Tibial artery (tissue), 4 donors: Measurements from ENCODE around the gene IGFN1.

ENCODE experiments used
- DNase-seq, 2 donors: peaks; one replicate each; pipeline ENCODE4 v3.0.0-alpha.2; 2019
- H3K27ac ChIP-seq, 2 donors: fragments of 200-600 bp; sonication (generic) in 1 of 2; 1 replicate in 1 of 2; 2 replicates in 1 of 2; pipeline ENCODE4 v1.5.1; 2018 to 2019; ENCODE audit warnings: mild to moderate bottlenecking in 1 of 2
- H3K27me3 ChIP-seq, 2 donors: fragments of 200-600 bp; sonication (generic) in 1 of 2; one replicate each; pipeline versions ENCODE4 v1.5.1 to v1.6.0; 2016 to 2019
- H3K36me3 ChIP-seq, 3 donors: fragments of 200-600 bp; sonication (generic) in 2 of 3; one replicate each; pipeline ENCODE4 v1.5.1; 2016 to 2019; ENCODE audit warnings: mild to moderate bottlenecking in 2 of 3
- H3K4me1 ChIP-seq, 4 donors: fragments of 200-600 bp; sonication (generic) in 2 of 4; 1 replicate in 3 of 4; 2 replicates in 1 of 4; pipeline ENCODE4 v1.5.1; 2016 to 2019
- H3K4me3 ChIP-seq, 2 donors: fragments of 200-600 bp; sonication (generic) in 1 of 2; 1 replicate in 1 of 2; 2 replicates in 1 of 2; pipeline ENCODE4 v1.5.1; 2018 to 2019; ENCODE audit warnings: mild to moderate bottlenecking in 2 of 2
- H3K9me3 ChIP-seq, 3 donors: fragments of 200-600 bp; sonication (generic) in 1 of 3; one replicate each; pipeline ENCODE4 v1.5.1; 2016 to 2019
- CTCF ChIP-seq, 2 experiments: fragments of 200-600 bp in 1 of 2; fragments of 450-650 bp in 1 of 2; IDR thresholded peaks; one replicate each; pipeline ENCODE4 v1.5.1; 2017 to 2019; ENCODE audit warnings: antibody characterized with exemption in 2 of 2, mild to moderate bottlenecking in 1 of 2, moderate library complexity in 1 of 2
- intact Hi-C: fragments of 100-400 bp; cut with DNase I; formaldehyde crosslinking; loops from one replicate; pipeline ENCODE4 v1.15.0; 2023; ENCODE audit warnings: low total_unique reads

The IGFN1 gene

DNA sequence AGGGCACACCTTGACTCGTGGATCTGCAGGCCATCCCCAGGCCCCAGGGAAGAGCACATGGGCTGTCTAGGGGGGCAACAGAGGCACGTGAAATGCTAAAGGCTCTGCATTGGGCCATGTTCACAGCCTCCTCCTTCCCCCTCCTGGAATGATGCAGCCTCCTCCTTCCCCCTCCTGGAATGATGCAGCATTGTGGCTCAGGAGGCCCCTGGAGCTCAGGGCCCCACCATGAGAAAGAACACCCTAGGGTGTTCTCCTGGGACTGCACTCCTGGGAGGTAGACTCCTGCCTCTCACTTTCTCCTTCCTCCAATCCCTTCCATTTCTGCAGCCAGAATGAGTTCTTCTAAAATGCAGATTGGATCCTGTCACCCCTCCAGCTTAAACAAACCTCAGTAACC lies 1.5 kb upstream of the IGFN1 start:
- Histone ChIP-seq H3K27me3 (peaks cover 0 to 9% of the 10 kb centered on the region in 2 donors), H3K36me3 (no peaks in the 10 kb centered on the region), H3K9me3 (no peaks in the 10 kb centered on the region), H3K4me3 (no peak overlapping the region), H3K27ac (no peak overlapping the region), H3K4me1 (peaks cover 0 to 8% (median 6%) of the 10 kb centered on the region in 4 donors)
- intact Hi-C loops, result no loop called here
- TF ChIP-seq CTCF (IDR thresholded peaks at IDR 0.05), result no peak
- DNase-seq, result no peak

GRCh38 chr1:201190005-201190404 lies 619 bp upstream of the IGFN1 start:
- peaks cover 0 to 9% of the 10 kb centered on the region in 2 donors for H3K27me3 ChIP-seq
- DNase-seq, result no peak
- H3K4me1 ChIP-seq, result peaks cover 0 to 8% (median 6%) of the 10 kb centered on the region in 4 donors
- no peaks in the 10 kb centered on the region for H3K9me3 ChIP-seq
- no peaks in the 10 kb centered on the region for H3K36me3 ChIP-seq
- TF ChIP-seq CTCF (IDR thresholded peaks at IDR 0.05), result no peak
- intact Hi-C loops, result no loop called here
- no peak overlapping the region for H3K4me3 ChIP-seq
- no peak overlapping the region for H3K27ac ChIP-seq

- DNase-seq, result no peak
- no peak for TF ChIP-seq CTCF (IDR thresholded peaks at IDR 0.05)
- intact Hi-C loops, result no loop called here
- Histone ChIP-seq H3K27ac (no peak overlapping the region), H3K4me3 (no peak overlapping the region), H3K36me3 (no peaks in the 10 kb centered on the region), H3K27me3 (peaks cover 0 to 9% of the 10 kb centered on the region in 2 donors), H3K4me1 (peaks cover 0 to 8% (median 6%) of the 10 kb centered on the region in 4 donors), H3K9me3 (no peaks in the 10 kb centered on the region)
Measured at GRCh38 chr1:201191653-201192260, 1.1 kb downstream of the IGFN1 start.

DNA sequence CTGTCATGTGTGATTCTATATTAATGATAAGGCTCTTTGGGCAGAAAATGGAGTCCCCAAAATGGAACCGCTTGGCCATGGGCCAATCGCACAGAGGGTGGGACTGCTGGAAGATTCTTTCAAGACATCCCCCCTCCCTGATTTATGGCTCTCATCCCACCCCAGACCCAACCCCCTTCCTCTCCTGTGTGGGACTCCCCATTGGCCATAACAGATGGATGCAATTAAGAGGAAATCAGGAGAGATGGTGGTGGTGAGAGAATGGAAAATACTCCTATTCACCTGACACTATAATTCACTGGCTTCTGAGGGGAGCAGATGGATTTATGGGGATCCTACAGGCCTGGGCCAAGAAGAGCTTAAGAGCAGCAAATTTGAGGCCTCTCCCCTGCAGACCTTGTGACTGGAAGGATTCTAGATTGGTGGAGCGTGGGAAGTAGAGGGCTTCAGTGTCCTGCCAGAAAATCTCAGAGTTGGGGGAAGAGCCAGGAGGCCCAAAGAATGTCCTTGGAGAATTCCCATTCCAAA lies 1.7 kb downstream of the IGFN1 start:
- Histone ChIP-seq H3K4me1 (peaks cover 0 to 8% (median 6%) of the 10 kb centered on the region in 4 donors), H3K4me3 (no peak overlapping the region), H3K36me3 (no peaks in the 10 kb centered on the region), H3K27ac (no peak overlapping the region), H3K27me3 (peaks cover 0 to 9% of the 10 kb centered on the region in 2 donors), H3K9me3 (no peaks in the 10 kb centered on the region)
- DNase-seq, result no peak
- TF ChIP-seq CTCF (IDR thresholded peaks at IDR 0.05), result no peak
- intact Hi-C loops, result no loop called here

DNA sequence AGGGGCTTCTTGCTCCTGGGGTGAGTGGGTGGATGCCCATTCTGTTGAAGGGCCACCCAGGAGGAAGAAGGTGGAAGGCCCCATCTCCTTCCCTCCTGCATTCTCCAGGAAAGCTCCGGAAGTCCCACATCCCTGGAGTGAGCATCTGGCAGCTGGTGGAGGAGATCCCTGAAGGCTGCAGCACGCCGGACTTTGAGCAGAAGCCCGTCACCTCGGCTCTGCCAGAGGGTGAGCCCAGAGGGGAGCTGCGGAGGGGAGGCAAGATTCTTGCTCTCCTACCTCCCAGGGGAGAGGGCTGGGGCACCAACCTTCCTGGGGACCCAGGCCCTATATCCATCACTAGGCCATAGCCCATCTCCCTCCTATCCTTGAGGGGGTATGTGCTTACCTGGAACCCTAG lies 3.4 kb downstream of the IGFN1 start:
- no peak for DNase-seq
- Histone ChIP-seq H3K4me3 (no peak overlapping the region), H3K27ac (no peak overlapping the region), H3K27me3 (peaks cover 0 to 9% of the 10 kb centered on the region in 2 donors), H3K4me1 (peaks cover 0 to 8% (median 6%) of the 10 kb centered on the region in 4 donors), H3K36me3 (no peaks in the 10 kb centered on the region), H3K9me3 (no peaks in the 10 kb centered on the region)
- TF ChIP-seq CTCF (IDR thresholded peaks at IDR 0.05), result no peak
- intact Hi-C loops, result no loop called here
